DND-41 (cell line): ENCODE data around the gene GLYR1.

Experiments used
- ATAC-seq: fragments of 200-7000 bp; cut with Tn5 transposase; 3 replicates; pipeline ENCODE4 v1.9.1; 2021; ENCODE audit warnings: low read depth; ENCODE audit not compliant: insufficient read depth
- DNase-seq: peaks from one replicate; pipeline ENCODE4 v3.0.0-alpha.2; 2020
- H2AFZ ChIP-seq: 2 replicates; pipeline ENCODE4 v1.6.0; 2012; ENCODE audit warnings: low read depth, low read length
- H3K27ac ChIP-seq: 2 replicates; pipeline ENCODE4 v1.5.1; 2012; ENCODE audit warnings: low read length, inconsistent platforms
- H3K27me3 ChIP-seq: fragments of 200-600 bp; sonication (generic); 2 replicates; pipeline ENCODE4 v1.6.0; 2012; ENCODE audit warnings: low read length, mild to moderate bottlenecking, inconsistent platforms; ENCODE audit not compliant: insufficient read depth, poor library complexity
- H3K36me3 ChIP-seq: 2 replicates; pipeline ENCODE4 v1.5.1; 2012; ENCODE audit warnings: low read length, inconsistent platforms; ENCODE audit not compliant: insufficient read depth
- H3K4me1 ChIP-seq: 2 replicates; pipeline ENCODE4 v1.5.1; 2012; ENCODE audit warnings: mild to moderate bottlenecking, low read length; ENCODE audit not compliant: insufficient read depth
- H3K4me2 ChIP-seq: 2 replicates; pipeline ENCODE4 v1.6.0; 2012; ENCODE audit warnings: mild to moderate bottlenecking, moderate library complexity, low read length, inconsistent platforms; ENCODE audit not compliant: insufficient read depth
- H3K4me3 ChIP-seq, 2 experiments: fragments of 200-600 bp in 1 of 2; shearing (Covaris generic) in 1 of 2; 2 replicates each; pipeline ENCODE4 v1.5.1; 2012 to 2016; ENCODE audit warnings: inconsistent platforms in 2 of 2, low read length in 2 of 2, mild to moderate bottlenecking in 2 of 2, low read depth in 1 of 2, moderate library complexity in 1 of 2
- H3K79me2 ChIP-seq: 2 replicates; pipeline ENCODE4 v1.6.0; 2012; ENCODE audit warnings: low read length, inconsistent platforms; ENCODE audit not compliant: insufficient read depth
- H3K9ac ChIP-seq: 2 replicates; pipeline ENCODE4 v1.6.0; 2012; ENCODE audit warnings: low read depth, mild to moderate bottlenecking, inconsistent platforms, low read length, moderate library complexity
- H3K9me3 ChIP-seq: 2 replicates; pipeline ENCODE4 v1.5.1; 2012; ENCODE audit warnings: low read length, moderate library complexity, mild to moderate bottlenecking, inconsistent platforms; ENCODE audit not compliant: insufficient read depth, severe bottlenecking
- H4K20me1 ChIP-seq: 2 replicates; pipeline ENCODE4 v1.6.0; 2012; ENCODE audit warnings: low read length; ENCODE audit not compliant: insufficient read depth
- CTCF ChIP-seq: IDR thresholded peaks from 2 replicates; pipeline ENCODE4 v1.5.1; 2012; ENCODE audit warnings: borderline replicate concordance, low read length, moderate library complexity, mild to moderate bottlenecking; ENCODE audit not compliant: poor library complexity, severe bottlenecking; ENCODE audit errors: extremely low read depth
- EZH2 ChIP-seq: IDR thresholded peaks from 3 replicates; pipeline ENCODE4 v1.6.1; 2012; ENCODE audit warnings: borderline replicate concordance, low read depth, mild to moderate bottlenecking, moderate library complexity, low read length, inconsistent platforms; ENCODE audit not compliant: severe bottlenecking

Gene GLYR1

GRCh38 chr16:4865231-4865860, 18.3 kb upstream of the GLYR1 start:
- H3K36me3 ChIP-seq: peaks cover 81% of the 10 kb centered on the region
- H3K9me3 ChIP-seq: no peaks in the 10 kb centered on the region
- H3K4me1 ChIP-seq: no peaks in the 10 kb centered on the region
- H2AFZ ChIP-seq: no peak overlapping the region
- ATAC-seq: no peak
- H4K20me1 ChIP-seq: peaks cover 61% of the 10 kb centered on the region
- H3K79me2 ChIP-seq: peaks cover 85% of the 10 kb centered on the region
- H3K4me2 ChIP-seq: no peak overlapping the region
- no peak for DNase-seq
- TF ChIP-seq EZH2 (no peak), CTCF (no peak)
- no peaks in the 10 kb centered on the region for H3K27me3 ChIP-seq
- H3K27ac ChIP-seq: no peak overlapping the region
- no peak overlapping the region for H3K4me3 ChIP-seq
- no peak overlapping the region for H3K9ac ChIP-seq

- no peak for TF ChIP-seq CTCF
- no peak for TF ChIP-seq EZH2
- Histone ChIP-seq H3K36me3 (peaks cover 81% of the 10 kb centered on the region), H3K9me3 (no peaks in the 10 kb centered on the region), H2AFZ (no peak overlapping the region), H3K79me2 (peaks cover 89% of the 10 kb centered on the region), H3K4me2 (no peak overlapping the region), H3K4me1 (no peaks in the 10 kb centered on the region), H3K4me3 (no peak overlapping the region), H3K9ac (no peak overlapping the region), H3K27ac (no peak overlapping the region), H4K20me1 (peaks cover 62% of the 10 kb centered on the region), H3K27me3 (no peaks in the 10 kb centered on the region)
- no peak for DNase-seq
- no peak for ATAC-seq
Observed at GRCh38 chr16:4864728-4865127, 17.6 kb upstream of the GLYR1 start.

GRCh38 chr16:4862639-4863038, 15.6 kb upstream of the GLYR1 start:
- Histone ChIP-seq H3K79me2 (peaks cover 72% of the 10 kb centered on the region), H3K27me3 (no peaks in the 10 kb centered on the region), H3K9me3 (no peaks in the 10 kb centered on the region), H2AFZ (no peak overlapping the region), H3K9ac (no peak overlapping the region), H3K27ac (no peak overlapping the region), H4K20me1 (peaks cover 48% of the 10 kb centered on the region), H3K4me1 (no peaks in the 10 kb centered on the region), H3K4me2 (no peak overlapping the region), H3K36me3 (peaks cover 81% of the 10 kb centered on the region), H3K4me3 (no peak overlapping the region)
- ATAC-seq: no peak
- DNase-seq: no peak
- no peak for TF ChIP-seq CTCF
- no peak for TF ChIP-seq EZH2
